PFSK-1 (cell line): ENCODE data around the gene PRKAB2.

ENCODE experiments used
- FOXP2 ChIP-seq: optimal IDR thresholded peaks from 2 replicates; pipeline ENCODE3; 2011; ENCODE audit warnings: borderline replicate concordance, control low read depth, inconsistent platforms; ENCODE audit not compliant: insufficient read depth; ENCODE audit errors: extremely low read length, extremely low read depth
- POLR2AphosphoS5 ChIP-seq: IDR thresholded peaks from 2 replicates; pipeline ENCODE4 v1.6.1; 2012; ENCODE audit warnings: low read depth, mild to moderate bottlenecking, control low read depth, low read length, moderate library complexity
- REST ChIP-seq, 2 experiments: IDR thresholded peaks; 2 replicates each; pipeline versions ENCODE4 v1.6.1 to v1.8.0; 2011 to 2012; ENCODE audit warnings: low read depth in 2 of 2, low read length in 2 of 2, control low read depth in 1 of 2, inconsistent platforms in 1 of 2, mild to moderate bottlenecking in 1 of 2, moderate library complexity in 1 of 2; ENCODE audit not compliant: insufficient read depth in 1 of 2
- SIN3A ChIP-seq: IDR thresholded peaks from 2 replicates; pipeline ENCODE4 v1.6.1; 2012; ENCODE audit warnings: mild to moderate bottlenecking, low read length, moderate library complexity, borderline replicate concordance; ENCODE audit not compliant: insufficient read depth
- TAF1 ChIP-seq: IDR thresholded peaks from 2 replicates; pipeline ENCODE4 v1.6.1; 2012; ENCODE audit warnings: low read length, control low read depth, borderline replicate concordance; ENCODE audit not compliant: insufficient read depth

PRKAB2 gene

DNA sequence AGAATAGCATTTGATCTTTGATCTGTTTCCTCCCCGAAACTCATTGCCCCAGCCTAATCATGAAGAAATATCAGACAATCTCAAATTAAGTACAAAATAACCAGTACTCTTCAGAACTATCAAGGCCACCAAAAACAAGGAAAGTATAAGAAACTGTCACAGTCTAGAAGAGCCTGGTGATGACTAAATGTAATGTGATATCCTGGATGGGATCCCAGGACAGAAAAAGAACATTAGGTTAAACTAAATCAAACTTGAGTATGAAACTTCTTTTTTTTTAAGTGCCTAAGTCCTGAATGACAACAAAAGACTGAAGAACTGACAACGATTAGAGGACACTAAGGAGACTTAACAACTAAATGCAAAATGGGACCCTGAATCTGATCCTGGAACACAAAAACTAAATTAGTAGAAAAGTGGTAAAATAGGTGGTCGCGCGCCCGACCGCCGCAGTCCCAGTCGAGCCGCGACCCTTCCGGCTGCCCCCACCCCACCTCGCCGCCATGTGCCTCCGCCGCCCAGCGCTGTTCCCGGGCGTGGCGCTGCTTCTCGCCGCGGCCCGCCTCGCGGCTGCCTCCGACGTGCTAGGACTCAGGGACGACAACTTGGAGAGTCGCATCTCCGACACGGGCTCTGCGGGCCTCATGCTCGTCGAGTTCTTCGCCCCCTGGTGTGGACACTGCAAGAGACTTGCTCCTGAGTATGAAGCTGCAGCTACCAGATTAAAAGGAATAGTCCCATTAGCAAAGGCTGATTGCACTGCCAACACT, 5.5 kb upstream of the PRKAB2 start:
- TF ChIP-seq POLR2AphosphoS5 (no peak), FOXP2 (no peak), REST (IDR thresholded peaks at IDR 0.05; ENCODE audit: insufficient read depth in 1 of 2, low read depth in 2 of 2, low read length in 2 of 2) (no peak)

- TF ChIP-seq POLR2AphosphoS5 (no peak), REST (IDR thresholded peaks at IDR 0.05; ENCODE audit: insufficient read depth in 1 of 2, low read depth in 2 of 2, low read length in 2 of 2) (no peak), SIN3A (peak; percentile 50; the same call in 1 of the 2 replicates)
These were observed 687 bp downstream of the PRKAB2 start for GRCh38 chr1:147171399-147172167.

DNA sequence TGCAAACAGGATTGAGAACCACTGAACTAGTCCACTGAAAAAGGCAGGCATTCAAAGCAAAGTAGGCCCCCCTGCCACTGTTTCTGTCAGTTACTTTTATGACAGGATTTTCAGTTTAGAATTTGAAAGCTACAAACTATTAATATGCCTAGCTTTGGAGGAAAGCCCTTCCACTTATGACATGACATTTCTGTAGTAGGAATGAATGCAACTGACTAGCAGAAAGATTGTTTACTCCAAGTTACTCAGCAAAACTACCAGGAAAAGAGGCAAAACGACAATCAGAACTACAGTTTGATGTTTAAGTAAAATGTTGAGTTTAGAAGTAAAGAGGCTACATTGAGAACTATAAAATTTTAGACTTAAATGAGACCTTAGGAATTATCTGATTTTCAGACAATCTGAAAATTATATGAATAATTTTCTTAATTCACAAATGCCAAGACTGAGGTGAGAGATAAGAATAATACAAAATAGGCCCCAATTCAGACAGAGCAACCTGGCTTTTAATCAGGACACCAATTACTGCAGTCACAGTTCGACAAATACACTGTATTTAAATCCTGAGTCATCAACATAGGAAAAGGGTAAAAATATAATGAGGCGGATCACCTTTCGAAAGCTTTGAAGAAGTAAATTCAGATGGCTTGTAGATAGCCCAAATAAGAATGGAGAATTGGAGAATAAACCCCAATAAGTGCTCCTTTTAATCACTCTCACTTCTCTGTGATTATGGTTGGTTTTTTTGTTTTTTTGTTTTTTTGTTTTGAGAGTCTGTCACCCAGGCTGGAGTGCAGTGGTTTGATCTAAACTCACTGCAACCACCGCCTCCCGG, 2.2 kb downstream of the PRKAB2 start:
- TF ChIP-seq FOXP2 (no peak), SIN3A (no peak), TAF1 (no peak), POLR2AphosphoS5 (no peak), REST (IDR thresholded peaks at IDR 0.05; ENCODE audit: insufficient read depth in 1 of 2, low read depth in 2 of 2, low read length in 2 of 2) (no peak)

DNA sequence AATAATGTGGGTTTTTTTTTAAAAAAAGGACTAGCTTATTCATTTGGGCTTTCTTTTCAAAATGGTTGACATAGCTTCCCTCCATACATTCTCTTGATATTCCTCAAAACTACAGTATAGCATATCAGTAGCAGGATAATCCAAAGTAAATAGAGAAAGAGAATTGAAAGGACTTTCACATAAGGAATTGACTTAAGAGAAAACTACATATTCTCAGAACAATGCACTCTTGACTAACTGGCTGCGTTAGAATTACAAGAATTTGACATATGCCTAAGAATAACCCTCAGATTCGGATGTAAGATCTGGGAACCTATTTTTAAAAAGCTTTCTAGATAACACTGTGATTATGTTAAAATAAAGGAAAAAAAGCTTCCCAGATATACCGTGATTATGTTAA, 3.1 kb downstream of the PRKAB2 start:
- TF ChIP-seq SIN3A (no peak), FOXP2 (no peak), POLR2AphosphoS5 (no peak), TAF1 (no peak), REST (IDR thresholded peaks at IDR 0.05; ENCODE audit: insufficient read depth in 1 of 2, low read depth in 2 of 2, low read length in 2 of 2) (no peak)
